IPS-NIHi11 (cell line): ENCODE results near the gene DHCR7.

Experiments
- DNase-seq: peaks from one replicate; pipeline ENCODE4 v3.0.0; 2012; ENCODE audit warnings: mixed read lengths, low spot score

Gene DHCR7

GRCh38 chr11:71477641-71478527 is 29.7 kb upstream of the DHCR7 start:
- DNase-seq = peak; percentile 93

GRCh38 chr11:71476926-71477640 is 28.9 kb upstream of the DHCR7 start:
- DNase-seq = no peak

DNA sequence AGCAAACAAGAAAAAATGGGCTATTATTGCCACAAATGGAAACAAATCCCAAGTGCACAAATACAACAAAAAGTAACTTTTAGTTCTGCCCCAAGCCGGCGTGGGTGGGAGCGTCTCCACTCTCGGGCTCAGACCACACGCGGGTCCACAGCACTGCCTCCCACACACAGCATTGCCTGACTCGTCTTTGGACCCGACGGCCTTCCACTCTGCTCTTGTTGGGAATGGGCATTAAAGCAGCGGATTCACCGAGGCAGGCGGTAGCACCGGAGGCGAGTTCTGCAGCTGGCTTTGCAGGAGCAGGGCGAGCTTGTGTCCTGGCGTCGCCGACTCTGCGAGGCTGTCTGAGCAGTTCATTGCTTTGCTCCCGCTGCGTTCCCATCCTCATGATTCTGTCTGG is 27.8 kb upstream of the DHCR7 start:
- no peak for DNase-seq

GRCh38 chr11:71474771-71475483 is 26.7 kb upstream of the DHCR7 start:
- DNase-seq = no peak

GRCh38 chr11:71474141-71474770 is 26.1 kb upstream of the DHCR7 start:
- DNase-seq = no peak

- DNase-seq = no peak
Observed at GRCh38 chr11:71473793-71474080, 25.5 kb upstream of the DHCR7 start.

GRCh38 chr11:71472941-71473792 is 25.0 kb upstream of the DHCR7 start:
- no peak for DNase-seq

DNA sequence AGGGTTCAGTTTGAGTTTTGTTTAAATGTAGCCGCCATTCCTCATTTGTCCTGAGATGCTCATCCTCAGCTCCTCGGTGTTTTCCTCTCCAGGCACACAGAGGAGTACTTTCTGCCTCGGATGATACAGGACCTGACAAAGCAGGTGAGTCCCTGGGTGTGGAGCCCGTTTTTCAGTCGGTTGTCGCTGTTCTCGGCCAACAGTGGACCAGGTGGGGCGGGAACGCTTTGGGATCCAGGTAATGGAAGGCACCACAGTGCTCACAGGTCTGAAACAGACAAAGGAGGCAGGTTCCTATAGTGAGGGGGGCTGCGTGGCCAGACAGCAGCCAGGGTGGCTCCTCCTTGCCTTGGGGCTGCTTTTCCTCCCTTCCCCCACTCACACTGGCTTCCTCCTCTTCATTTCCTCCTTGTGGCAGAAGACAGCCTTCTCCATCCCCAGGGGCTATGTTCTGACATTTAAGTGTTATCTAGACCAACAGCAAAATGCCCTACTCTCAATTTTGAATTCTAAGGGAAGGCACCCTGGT is 24.2 kb upstream of the DHCR7 start:
- no peak for DNase-seq

DNA sequence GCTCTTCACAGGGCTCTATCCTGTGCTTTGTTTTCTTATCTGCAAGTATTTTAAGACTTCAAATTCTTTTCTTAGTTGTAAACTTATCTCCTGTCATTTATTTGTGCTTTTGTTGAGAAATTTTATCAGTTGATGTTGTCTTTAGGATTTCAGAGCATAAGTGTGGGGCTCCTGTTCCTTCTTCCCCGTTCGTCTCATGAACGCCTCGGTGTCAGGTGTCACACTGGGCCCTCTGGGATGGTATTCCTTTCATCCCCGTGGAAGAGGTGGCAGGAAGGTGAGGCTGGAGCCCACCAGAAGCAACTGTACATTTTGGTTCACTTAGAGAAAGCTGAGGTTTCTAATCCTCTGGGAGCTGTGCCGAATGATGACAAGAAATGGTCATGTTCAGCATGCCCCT is 22.8 kb upstream of the DHCR7 start:
- DNase-seq = no peak

DNA sequence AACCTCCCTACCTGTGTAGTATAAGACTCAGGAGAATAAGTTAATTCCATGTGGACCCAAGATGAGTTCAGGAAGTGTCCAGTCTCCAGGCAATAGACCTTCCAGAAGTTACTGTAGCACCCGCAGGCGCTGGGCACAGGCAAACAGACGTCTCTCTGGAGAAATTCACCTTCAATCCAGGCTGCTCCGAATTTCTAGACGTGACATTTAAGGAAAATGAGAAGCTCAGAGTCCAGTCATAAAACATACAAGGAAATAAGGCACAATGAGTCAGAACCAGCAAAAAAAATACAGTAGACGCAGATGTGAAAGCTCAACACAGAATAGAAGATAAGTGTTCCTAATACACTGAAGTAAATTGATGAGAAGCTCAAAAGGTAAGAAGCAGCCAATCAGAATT is 19.0 kb upstream of the DHCR7 start:
- DNase-seq = no peak

DNA sequence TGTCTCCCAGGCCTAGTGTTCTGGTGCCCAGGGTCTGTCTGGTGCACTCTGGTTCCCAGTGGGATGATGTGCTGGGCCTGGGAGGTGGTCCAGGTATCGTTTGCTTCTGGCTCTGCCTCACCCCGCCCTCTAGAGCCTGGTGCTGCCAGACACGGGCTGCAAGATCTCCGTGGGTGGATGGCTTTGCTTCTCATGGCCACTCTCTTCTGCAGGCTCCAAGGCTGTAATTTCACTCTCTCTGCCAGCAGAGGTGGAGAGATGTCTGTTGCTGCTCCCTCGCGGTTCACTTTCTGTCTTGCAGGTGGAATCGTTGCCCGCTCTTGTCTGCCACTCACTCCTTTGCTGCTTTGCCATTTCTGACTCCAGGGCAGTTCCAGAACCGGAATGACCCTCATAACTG is 18.2 kb upstream of the DHCR7 start:
- no peak for DNase-seq

- no peak for DNase-seq
Observed at GRCh38 chr11:71465054-71465453, 16.9 kb upstream of the DHCR7 start.

DNA sequence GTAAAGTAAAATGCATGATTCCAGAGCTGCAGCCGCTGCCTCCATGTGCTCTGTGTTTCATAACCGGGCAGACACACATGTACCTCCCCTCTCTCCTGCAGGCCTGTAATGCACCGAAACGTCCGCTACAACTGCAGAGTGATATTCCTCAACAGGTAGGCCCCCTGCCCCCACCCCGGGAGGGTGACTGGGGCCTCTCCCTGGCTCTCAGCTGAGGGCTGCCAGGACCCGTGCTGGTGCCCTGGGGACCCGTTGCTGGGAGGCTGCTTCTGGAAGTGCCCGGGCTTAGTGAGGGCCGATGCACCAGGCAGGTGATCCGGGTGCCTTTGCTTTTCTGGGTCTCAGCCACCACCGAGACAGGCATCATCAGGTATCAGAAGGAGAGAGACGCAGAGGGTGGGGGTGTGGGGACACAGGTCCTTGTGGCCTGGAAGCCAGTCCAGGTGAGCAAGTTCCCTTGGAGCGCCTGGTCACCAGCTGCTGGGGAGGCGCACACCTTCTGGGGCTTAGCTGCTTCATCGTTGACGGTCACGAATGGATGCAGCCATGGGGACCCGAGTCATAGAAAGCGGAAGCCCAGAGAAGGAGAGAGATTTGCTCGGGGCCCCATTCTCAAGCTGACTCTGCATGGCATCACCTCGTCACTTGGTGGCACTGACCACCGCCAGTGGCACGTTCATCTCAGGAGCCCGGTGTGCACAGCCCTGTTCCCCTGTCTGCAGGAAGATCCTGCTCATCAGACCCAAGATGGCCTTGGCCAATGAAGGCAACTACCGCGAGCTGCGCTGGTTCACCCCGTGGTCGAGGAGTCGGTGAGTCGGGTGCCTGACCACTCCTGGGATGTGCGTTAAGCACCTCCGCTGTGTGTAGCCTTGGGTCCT is 15.4 kb upstream of the DHCR7 start:
- DNase-seq = no peak

- DNase-seq = no peak
Observed at GRCh38 chr11:71462726-71463125, 14.5 kb upstream of the DHCR7 start.

DNA sequence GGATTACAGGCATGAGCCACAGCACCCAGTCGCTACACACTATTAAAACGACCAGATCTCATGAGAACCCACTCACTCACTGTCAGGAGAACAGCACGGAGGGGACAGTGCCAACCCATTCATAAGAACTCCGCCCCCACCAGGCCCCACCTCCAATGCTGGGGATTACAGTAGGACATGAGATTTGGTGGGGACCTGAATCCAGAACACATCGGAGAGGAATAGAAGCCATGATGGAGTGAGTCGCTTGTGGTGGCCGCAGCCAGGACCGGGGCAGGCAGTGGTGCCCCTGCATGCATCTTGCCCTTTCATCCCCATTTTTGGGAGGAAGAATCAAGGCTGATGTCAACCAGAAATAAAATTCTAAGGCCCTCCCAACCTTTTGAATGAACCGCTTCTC is 13.5 kb upstream of the DHCR7 start:
- no peak for DNase-seq

- no peak for DNase-seq
Observed at GRCh38 chr11:71459767-71460320, 11.7 kb upstream of the DHCR7 start.

DNA sequence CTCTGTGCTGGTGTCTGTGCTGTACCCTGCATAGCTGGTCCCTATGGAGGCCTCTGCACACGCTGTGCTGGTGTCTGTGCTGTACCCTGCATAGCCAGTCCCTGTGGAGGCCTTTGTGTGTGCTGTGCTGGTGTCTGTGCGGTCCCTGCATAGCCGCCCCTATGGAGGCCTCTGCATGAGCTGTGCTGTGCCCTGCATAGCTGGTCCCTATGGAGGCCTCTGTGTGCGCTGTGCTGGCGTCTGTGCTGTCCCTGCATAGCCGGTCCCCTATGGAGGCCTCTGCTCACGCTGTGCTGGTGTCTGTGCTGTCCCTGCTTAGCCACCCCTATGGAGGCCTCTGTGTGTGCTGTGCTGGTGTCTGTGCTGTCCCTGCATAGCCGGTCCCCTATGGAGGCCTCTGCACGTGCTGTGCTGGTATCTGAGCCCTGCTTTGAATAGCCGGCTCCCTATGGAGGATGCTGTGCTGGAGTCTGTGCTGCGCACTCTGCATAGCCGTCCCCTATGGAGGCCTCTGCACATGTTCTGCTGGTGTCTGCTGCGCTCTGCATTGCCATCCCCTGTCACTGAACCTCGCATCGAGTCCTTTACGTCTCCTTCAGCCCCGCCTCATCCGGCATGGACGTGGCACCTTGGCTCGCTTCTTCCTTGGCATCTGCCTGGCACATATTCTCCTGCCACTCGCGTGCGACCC is 11.0 kb upstream of the DHCR7 start:
- no peak for DNase-seq

- DNase-seq = no peak
Observed at GRCh38 chr11:71458146-71459070, 10.2 kb upstream of the DHCR7 start.
